ENCODE measurements around the gene PNPLA2.

Gene PNPLA2

GRCh38 chr11:864898-865297 is 46.2 kb downstream of the PNPLA2 start:
- H3K27ac ChIP-seq, result peak overlapping the region; percentile 36; the same call in 1 of the 2 replicates
- TF ChIP-seq ZFX (IDR thresholded peaks at IDR 0.05; ENCODE audit: borderline replicate concordance) (no peak), CTCF (IDR thresholded peaks at IDR 0.05) (no peak)

- no peak for TF ChIP-seq CTCF (IDR thresholded peaks at IDR 0.05)
- H3K27ac ChIP-seq, result no peak overlapping the region; the same call in 1 of the 2 replicates
Observed at GRCh38 chr11:865462-866430, 47.0 kb downstream of the PNPLA2 start.

- peak overlapping the region; percentile 27; the same call in 1 of the 2 replicates for H3K27ac ChIP-seq
Observed at GRCh38 chr11:866481-866880, 47.8 kb downstream of the PNPLA2 start.

GRCh38 chr11:867856-868358 is 49.2 kb downstream of the PNPLA2 start:
- no peak for TF ChIP-seq CTCF (IDR thresholded peaks at IDR 0.05)
- no peak for TF ChIP-seq ZFX (IDR thresholded peaks at IDR 0.05; ENCODE audit: borderline replicate concordance)
- peak overlapping the region; percentile 27; the same call in 1 of the 2 replicates for H3K27ac ChIP-seq

More at GRCh38 chr11:866481-866880, 47.8 kb downstream of the PNPLA2 start:
- no peak for TF ChIP-seq ZFX (IDR thresholded peaks at IDR 0.05; ENCODE audit: borderline replicate concordance)
- no peak for TF ChIP-seq CTCF (IDR thresholded peaks at IDR 0.05)

- H3K27ac ChIP-seq, result no peak overlapping the region
- no peak for TF ChIP-seq ZFX (IDR thresholded peaks at IDR 0.05; ENCODE audit: borderline replicate concordance)
- TF ChIP-seq CTCF (IDR thresholded peaks at IDR 0.05), result no peak
Observed at GRCh38 chr11:868394-868793, 49.7 kb downstream of the PNPLA2 start.

- no peak overlapping the region for H3K27ac ChIP-seq
- TF ChIP-seq ZFX (IDR thresholded peaks at IDR 0.05; ENCODE audit: borderline replicate concordance), result no peak
- TF ChIP-seq CTCF (IDR thresholded peaks at IDR 0.05), result no peak
Observed at GRCh38 chr11:868802-869201, 50.1 kb downstream of the PNPLA2 start.
